Effector CD8-positive, alpha-beta T cell (primary cell): Measurements from ENCODE around the gene HIVEP3.

Source experiments
- DNase-seq: peaks from one replicate; lab custom pipeline; 2025; lab: John Stamatoyannopoulos, UW

HIVEP3 gene

DNA sequence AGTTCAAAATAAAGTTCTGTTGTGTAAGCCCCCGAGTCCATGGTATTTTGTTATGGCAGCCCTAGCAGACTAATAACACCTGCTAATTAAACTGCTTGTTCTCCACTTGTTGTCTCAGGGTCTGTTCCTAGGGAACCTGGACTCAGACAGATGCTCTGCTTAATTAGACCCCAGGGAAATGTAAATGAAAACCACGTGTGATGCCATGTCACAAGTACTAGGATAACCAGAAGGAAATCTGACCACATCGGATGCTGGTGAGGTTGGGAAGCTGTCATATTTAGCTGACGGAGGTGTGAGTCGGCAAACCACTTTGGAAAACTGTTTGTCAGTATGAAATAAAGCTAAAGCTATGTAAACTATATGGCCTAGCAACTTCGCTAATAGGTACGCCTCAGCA lies 453.8 kb downstream of the HIVEP3 start:
- DNase-seq = no peak

DNA sequence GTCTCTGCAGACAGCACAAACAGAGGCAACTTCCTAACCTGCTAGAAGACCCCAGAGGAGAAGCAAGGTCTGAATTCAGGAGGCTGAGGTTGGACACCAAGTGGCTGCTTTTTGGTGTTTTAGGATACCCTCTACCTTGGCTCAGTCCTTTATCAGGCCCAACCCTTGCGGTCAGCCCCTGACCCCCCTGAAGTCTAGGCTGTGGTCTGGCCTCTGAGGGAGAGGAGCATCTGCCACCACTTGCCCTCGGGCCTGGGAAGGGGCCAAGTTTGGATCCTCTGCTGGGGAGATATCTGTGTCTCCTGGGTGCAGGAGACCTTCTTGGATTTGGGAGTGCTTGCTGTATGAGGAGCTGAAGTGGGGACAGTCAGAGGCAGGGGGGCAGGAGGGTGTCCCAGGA lies 455.2 kb downstream of the HIVEP3 start:
- DNase-seq = no peak

DNA sequence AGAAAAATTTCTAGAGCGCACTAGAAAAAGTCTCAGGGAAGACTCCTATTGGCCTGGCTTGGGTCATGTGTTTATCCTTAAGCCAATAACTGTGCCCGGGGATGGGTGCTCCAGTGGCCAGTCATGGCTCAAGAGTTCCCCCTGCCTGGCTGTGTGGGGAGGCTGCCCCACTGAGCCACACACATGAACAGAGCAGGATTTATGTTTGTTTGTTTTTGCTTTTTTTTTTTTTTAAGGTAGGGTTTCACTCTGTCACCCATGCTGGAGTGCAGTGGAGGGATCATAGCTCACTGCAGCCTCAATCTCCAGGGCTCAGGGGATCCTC lies 456.1 kb downstream of the HIVEP3 start:
- DNase-seq = no peak

DNA sequence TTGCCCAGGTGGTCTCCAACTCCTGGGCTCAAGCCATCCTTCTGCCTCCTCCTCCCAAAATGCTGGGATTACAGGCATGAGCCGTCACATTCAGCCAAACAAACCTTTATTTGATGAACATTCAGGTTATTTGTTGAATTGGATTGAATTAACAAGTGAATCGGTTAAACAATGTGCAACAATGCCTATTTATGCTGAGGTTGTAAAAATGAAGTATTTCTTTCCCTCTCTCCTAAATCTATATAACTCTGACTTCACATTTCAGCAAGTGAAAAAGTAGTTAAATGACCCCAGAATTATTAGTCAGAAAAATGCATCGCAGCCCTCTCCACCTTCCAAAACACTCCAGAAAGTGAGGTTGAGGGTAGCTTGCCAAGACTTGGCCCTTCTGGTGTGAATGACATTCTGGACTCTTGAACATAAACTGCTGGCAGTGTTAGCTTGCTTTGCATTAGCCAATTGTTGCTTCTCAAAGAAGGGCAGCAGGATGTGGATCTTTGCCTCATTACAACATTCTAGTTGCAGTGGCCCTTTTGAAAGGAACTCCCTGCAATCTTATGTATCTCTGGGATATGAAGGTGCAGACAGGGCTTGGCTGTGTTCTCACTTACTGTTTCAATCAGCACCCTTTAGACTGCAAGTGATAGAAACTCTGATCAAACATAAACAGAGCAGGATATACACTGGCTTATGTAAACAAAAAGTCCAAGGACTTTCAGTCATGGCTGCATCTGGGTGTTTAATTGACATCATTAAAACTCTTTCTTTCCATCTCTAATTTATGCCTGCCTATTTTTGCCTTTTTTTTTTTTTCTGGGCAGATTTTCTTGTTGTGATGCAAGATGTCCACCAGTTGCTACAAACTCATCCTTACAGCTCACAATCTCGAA lies 456.7 kb downstream of the HIVEP3 start:
- DNase-seq = no peak

DNA sequence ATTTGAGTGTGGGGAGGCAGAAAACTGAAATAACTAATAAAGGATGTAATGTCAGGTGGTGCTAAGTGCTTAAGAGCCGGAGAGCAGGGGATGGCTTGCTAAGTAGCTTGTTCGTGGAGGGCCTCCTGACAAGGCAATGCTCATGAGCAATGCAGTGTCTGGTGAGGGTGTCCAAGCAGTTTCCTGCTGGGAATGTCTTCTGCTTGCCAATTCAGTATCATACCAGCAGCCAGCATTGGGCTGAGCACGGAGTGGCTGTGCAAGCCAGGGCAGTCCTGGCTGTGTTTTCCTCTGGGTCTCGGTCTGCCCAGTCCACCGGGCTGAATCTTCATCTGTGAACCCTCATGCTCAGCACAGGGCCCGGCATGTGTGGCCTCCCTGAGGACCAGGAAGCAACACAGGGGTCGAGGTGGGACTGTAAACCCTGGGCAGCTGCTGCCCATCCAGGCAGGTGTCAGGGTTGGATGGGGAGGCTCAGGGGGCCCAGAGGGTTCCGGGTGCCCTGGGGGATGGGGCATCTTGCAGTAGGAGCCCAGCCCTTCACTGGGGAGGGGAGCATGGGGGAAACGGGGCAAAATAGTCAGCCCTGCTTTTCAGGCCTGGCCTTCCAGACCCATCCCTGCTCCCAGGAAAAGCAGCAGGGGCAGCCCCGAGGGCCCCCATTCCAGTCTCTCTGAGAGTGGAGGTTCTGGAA lies 461.7 kb downstream of the HIVEP3 start:
- DNase-seq = no peak
